Measurements from ENCODE around the gene KATNB1.

The KATNB1 gene

GRCh38 chr16:57735755-57736418 lies at the start of gene KATNB1:
Gene KATNB1, plus strand, starts transcription at chr16:57735770. Its CDS starts 1,474 bp downstream, at chr16:57737244.
- no peak for DNase-seq

GRCh38 chr16:57686577-57686976 lies 49.0 kb upstream of the KATNB1 start:
- DNase-seq, result no peak

GRCh38 chr16:57687363-57687929 lies 48.1 kb upstream of the KATNB1 start:
- no peak for DNase-seq

GRCh38 chr16:57688487-57688986 lies 47.0 kb upstream of the KATNB1 start:
- no peak for DNase-seq

- DNase-seq, result no peak
These were observed 46.4 kb upstream of the KATNB1 start for GRCh38 chr16:57688987-57689761.

- DNase-seq, result no peak
These were observed 45.6 kb upstream of the KATNB1 start for GRCh38 chr16:57689762-57690558.

GRCh38 chr16:57690782-57691471 lies 44.6 kb upstream of the KATNB1 start:
- DNase-seq, result no peak

- DNase-seq, result no peak
These were observed 42.9 kb upstream of the KATNB1 start for GRCh38 chr16:57692636-57693035.

GRCh38 chr16:57693550-57693949 lies 42.0 kb upstream of the KATNB1 start:
- DNase-seq, result no peak

GRCh38 chr16:57694231-57694724 lies 41.3 kb upstream of the KATNB1 start:
- DNase-seq, result no peak

GRCh38 chr16:57694725-57695679 lies 40.6 kb upstream of the KATNB1 start, which contains the start of gene DRC7:
Gene DRC7, plus strand, starts transcription at chr16:57694806. Its CDS starts 3,144 bp downstream, at chr16:57697950.
- peak; percentile 49 for DNase-seq

- DNase-seq, result no peak
These were observed 39.9 kb upstream of the KATNB1 start for GRCh38 chr16:57695680-57696069.

GRCh38 chr16:57696240-57696639 lies 39.3 kb upstream of the KATNB1 start:
- no peak for DNase-seq

GRCh38 chr16:57697896-57698537 lies 37.6 kb upstream of the KATNB1 start:
- no peak for DNase-seq

GRCh38 chr16:57698812-57699405 lies 36.7 kb upstream of the KATNB1 start:
- no peak for DNase-seq

GRCh38 chr16:57699481-57699880 lies 36.1 kb upstream of the KATNB1 start:
- DNase-seq, result no peak

GRCh38 chr16:57699899-57700298 lies 35.7 kb upstream of the KATNB1 start:
- DNase-seq, result no peak

GRCh38 chr16:57700781-57701551 lies 34.6 kb upstream of the KATNB1 start:
- DNase-seq, result no peak

GRCh38 chr16:57701759-57702371 lies 33.7 kb upstream of the KATNB1 start:
- no peak for DNase-seq

Measured in kidney glomerular epithelial cell (primary cell).